HG02763 (cell line): ENCODE measurements around the gene PPP1R26.
"Not testable (repeated sequence)": the region's sequence is repeated elsewhere in the genome, so short reads cannot be mapped to it uniquely, and the experiment has no call there.

Experiments used
- ATAC-seq: cut with Tn5 transposase; IDR thresholded peaks from one replicate; pipeline ENCODE4 v1.9.1; 2021; ENCODE audit warnings: mild to moderate bottlenecking, moderate library complexity; ENCODE audit not compliant: unreplicated experiment

PPP1R26 gene

DNA sequence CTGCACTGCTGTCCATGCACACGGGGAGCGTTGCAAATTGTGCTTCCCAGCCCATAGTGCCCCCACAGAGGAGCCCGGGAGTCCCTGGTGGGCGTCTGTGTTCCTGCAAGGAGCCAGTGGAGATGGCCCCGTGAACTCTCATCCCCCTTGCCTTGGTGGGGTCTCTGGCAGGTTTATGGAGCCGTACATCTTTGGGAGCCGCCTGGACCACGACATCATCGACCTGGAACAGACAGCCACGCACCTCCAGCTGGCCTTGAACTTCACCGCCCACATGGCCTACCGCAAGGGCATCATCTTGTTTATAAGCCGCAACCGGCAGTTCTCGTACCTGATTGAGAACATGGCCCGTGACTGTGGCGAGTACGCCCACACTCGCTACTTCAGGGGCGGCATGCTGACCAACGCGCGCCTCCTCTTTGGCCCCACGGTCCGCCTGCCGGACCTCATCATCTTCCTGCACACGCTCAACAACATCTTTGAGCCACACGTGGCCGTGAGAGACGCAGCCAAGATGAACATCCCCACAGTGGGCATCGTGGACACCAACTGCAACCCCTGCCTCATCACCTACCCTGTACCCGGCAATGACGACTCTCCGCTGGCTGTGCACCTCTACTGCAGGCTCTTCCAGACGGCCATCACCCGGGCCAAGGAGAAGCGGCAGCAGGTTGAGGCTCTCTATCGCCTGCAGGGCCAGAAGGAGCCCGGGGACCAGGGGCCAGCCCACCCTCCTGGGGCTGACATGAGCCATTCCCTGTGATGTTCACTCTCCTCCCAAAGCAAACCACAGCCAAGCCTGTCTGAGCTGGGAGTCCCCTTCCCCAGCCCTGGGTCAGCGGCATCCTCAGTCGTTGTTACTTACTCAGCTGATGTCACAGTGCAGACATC lies 24.0 kb downstream of the PPP1R26 start:
- no peak for ATAC-seq

DNA sequence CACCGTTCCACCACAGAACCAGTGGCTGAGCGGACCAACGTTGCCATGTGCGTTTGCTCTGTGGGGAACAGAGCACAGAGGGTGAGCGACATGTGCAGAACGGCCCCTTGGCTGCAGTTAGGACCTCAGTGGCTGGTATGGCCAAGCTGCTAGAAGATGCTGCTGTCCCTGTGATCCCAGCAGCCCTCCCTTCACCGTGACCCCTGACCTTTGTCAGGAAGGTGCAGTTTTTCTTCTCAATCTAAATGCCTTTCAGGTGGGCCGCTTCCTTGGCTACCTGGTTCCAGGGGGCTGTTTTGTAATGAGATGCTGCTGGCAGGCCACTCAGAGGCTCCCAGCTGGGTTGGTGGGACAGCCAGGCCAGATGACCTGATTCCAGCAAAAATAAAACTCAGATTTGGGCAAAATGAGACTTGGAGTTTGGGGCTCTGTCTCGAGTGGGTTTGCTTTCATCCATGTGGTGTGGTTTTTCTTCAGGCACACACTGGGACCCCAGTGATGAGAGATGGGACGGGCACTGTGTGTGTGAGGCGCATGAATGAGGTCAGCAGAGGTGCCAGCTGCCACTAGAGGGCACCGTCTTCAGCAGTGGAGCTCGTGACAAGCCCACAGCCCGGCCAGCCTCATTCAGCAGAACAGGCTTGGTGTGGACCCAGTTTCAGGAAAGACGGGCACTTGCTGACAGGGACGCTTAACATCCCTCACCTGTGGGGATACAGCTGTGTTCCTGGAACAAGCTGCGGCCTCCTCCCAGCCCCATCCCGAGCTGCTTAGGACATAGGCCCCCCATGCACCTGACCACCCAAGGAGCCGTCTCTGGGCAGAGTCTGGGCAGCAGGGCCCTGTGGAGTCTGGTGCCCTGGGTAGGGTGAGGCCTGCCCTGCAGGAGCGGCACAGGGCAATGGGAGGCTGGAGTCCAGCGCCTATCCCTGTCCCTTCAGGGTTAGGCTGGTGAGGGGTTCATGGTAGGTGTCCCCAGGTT lies 25.0 kb downstream of the PPP1R26 start:
- ATAC-seq: no peak

DNA sequence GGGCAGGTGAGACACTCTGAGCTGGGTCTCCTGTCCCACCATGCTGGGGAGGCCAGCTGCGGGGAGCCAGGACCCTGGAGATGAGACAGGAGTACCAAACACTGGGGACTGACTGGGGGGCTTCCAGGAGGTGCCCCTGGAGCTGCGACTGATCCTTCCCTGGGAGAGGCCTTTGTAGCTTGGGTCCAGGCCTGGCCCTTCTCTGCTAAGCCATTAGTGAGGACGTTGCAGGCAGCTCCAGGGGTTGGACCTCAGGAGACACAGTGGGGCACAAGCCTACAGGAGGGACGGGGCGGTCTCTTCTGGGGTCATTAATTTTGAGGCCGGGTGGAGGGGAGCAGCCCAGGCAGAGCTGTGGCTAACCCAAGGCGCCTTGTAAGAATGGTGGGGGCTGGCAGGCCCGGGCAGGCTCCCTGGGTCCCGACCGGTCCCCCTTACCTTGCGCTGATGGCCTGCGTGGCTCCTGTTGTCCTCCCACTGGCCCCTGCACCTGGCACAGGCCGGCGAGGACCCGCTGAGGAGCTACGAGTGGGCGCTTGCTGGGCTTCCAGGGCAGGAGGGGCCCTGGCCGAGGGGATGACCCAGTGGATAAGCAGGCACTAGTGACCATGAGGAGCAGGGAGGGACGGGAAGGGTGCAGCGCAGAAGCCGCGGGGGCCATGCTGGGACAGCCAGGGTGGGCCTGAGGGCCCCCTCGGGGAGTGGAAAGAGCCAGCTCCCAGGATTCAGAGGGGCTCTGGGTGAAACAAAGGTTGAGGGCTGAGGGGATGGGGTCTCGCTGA lies 26.0 kb downstream of the PPP1R26 start:
- no peak for ATAC-seq

- no peak for ATAC-seq
Measured at GRCh38 chr9:135506327-135507103, 26.9 kb downstream of the PPP1R26 start.

DNA sequence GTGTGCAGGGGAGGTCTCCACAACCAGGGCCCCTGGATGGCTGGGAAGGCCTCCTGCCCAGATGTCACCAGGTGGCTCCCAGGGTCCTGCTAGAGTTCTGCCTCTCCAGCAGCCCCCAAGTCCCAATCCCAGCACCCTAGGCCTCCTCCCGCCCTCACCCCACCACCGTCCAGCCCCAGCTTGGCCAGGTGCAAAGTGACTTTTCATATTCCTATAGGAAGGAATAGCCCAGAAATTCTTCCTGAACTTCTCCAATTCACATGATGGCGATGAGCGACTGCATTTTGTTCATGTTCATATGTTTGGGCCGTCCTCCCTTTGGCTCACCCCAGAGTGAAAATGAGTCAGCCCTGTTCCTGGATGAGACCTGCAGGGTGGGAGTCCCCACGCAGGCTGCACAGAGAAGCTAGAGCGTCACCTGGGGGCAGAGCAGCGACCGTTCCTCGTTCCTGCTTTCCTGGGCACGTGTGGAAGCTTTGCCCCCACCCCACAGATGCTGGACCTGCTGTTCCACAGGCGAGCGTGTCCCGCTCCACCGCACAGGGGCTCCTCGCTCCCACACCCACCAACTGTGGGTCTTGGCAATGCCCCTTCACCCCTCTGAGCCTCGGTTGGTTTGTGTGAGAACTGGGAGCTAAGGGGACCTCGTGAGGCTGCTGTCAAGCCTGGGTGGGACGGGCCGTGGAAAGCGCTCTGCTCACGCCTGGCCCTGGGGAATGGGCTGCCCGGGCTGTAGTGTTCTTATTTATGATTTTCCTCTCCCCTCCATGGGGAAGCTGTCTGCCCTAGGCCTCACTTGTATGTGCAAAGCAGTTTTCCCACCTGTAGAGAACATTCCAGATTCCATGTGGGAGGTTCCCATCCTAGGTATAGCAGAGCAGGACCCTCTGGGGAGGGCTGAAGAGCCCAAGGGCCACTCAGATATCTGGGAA lies 27.8 kb downstream of the PPP1R26 start:
- no peak for ATAC-seq

GRCh38 chr9:135508211-135508820 lies 28.7 kb downstream of the PPP1R26 start:
- no peak for ATAC-seq

GRCh38 chr9:135509458-135509857 lies 29.9 kb downstream of the PPP1R26 start:
- ATAC-seq: no peak

- no peak for ATAC-seq
Measured at GRCh38 chr9:135512241-135512603, 32.6 kb downstream of the PPP1R26 start.

GRCh38 chr9:135512904-135513303 lies 33.3 kb downstream of the PPP1R26 start:
- ATAC-seq: no peak

DNA sequence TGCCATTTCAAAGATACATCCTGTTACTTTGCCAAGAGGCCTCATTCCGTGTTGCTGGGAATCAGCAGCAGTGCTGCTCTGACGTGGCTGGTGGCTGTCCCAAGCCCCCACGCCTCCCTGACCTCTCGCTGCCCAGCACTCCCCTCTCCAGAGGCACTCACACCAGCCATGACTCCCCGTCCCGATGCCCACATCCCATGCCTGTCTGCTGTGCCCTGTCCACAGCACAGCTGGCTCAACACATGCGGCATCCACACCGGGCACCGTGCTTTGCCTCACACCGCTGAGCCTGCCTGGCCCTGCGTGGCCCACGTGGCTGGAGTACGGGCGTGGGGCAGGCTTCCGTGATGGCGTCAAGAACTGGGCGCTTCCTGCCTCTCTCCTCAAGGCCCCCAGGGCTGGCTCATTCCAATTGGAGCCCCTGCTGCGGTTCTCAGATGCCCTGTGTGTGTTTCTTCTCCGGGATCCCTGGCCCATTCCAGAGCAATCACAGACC lies 33.8 kb downstream of the PPP1R26 start:
- no peak for ATAC-seq

- not testable (repeated sequence) for ATAC-seq
Measured at GRCh38 chr9:135513906-135514305, 34.3 kb downstream of the PPP1R26 start.

- no peak for ATAC-seq
Measured at GRCh38 chr9:135514342-135515082, 34.9 kb downstream of the PPP1R26 start.

DNA sequence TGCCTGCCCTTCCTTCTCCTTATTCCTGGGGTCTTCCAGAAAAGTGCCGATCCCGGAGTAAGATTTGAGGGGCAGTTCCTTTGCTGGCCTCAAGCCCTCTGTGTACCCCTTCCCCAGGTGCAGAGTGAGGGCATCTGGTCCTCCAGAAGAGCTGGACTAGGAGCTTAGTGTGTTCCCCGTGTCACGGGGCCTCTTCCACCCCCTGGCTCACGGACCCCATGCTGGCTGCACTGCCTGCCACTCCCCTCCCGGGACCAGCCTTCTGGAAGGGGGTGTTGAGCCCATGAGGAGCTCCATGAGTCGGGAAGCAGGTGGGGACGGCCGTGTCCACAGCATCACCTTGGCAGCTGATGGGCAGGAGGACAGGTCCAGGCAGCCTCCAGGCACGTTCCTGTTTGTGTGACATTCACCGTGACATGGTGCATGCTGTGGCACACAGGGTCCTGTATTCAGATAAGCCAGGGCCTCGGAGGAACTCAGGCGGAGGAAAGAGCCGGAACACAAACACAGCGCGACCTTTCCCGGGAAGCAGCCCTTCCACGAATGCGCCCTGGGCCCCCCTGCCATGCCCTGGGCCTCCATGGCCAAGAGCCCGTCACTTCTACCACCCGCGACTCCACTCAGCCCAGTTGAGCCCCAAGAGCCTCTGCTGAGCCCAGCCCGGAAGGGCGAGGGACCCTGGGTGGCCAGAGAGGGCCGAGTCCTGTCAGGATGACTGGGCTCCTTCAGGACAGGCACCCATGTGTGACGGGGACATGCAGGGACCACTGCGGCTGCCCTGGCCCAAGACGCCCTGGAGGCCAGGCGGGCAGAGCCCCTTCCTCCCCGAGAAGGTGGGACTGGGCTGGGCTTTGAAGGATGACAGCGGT lies 35.7 kb downstream of the PPP1R26 start:
- ATAC-seq: no peak

DNA sequence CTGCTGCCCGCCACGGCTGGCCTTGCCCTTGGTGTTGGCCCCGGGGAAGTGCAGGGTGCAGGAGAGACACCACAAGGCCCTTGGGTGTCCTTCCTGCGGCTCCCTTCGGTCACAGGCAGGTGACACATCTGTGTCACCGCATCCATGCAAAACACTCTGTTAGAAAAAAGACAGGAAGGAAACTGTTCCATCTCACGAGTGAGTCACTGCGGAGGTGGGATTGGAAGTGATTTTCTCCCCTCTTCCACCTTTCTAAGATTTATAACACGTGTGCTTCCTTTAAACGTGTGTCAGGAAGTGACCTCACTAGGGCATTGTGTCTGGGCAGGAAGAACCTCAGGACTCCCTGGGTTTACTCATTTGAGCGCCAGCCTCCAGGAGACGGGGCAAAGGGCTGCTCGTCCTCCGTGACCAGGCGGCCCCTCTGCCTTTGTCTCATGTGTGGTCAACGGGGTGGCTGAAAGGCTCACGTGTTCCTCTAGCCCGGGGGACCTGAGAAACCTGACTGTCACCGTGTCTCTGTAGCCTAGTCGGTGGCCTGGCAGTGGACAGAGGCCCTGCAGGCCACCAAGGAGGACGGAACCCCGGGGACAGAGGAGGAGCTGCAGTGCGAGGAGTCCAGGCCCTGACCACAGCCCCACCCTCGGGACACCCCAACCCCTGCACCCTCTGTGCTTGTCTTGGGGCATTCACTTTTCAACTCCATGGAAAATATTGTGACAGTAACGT lies 36.7 kb downstream of the PPP1R26 start:
- ATAC-seq: no peak

- no peak for ATAC-seq
Measured at GRCh38 chr9:135517407-135517822, 37.8 kb downstream of the PPP1R26 start.
